HG02678 (cell line): ENCODE results near the gene COL5A1.

Experiments used
- ATAC-seq: cut with Tn5 transposase; IDR thresholded peaks from one replicate; pipeline ENCODE4 v1.9.1; 2021; ENCODE audit warnings: mild to moderate bottlenecking, moderate library complexity; ENCODE audit not compliant: unreplicated experiment

Gene COL5A1

GRCh38 chr9:134830126-134830525 lies 188.5 kb downstream of the COL5A1 start:
- no peak for ATAC-seq

- ATAC-seq: no peak
These were observed 189.5 kb downstream of the COL5A1 start for GRCh38 chr9:134830926-134831720.

GRCh38 chr9:134832471-134832870 lies 190.9 kb downstream of the COL5A1 start:
- no peak for ATAC-seq

GRCh38 chr9:134833294-134833880 lies 191.8 kb downstream of the COL5A1 start:
- ATAC-seq: no peak

GRCh38 chr9:134834217-134834956 lies 192.8 kb downstream of the COL5A1 start:
- no peak for ATAC-seq

- no peak for ATAC-seq
These were observed 193.4 kb downstream of the COL5A1 start for GRCh38 chr9:134834957-134835419.

- ATAC-seq: no peak
These were observed 193.8 kb downstream of the COL5A1 start for GRCh38 chr9:134835448-134835847.

- ATAC-seq: no peak
These were observed 194.4 kb downstream of the COL5A1 start for GRCh38 chr9:134835987-134836386.

- ATAC-seq: no peak
These were observed 194.9 kb downstream of the COL5A1 start for GRCh38 chr9:134836406-134836970.

GRCh38 chr9:134837529-134837928 lies 195.9 kb downstream of the COL5A1 start:
- no peak for ATAC-seq

GRCh38 chr9:134838651-134839454 lies 197.2 kb downstream of the COL5A1 start:
- ATAC-seq: no peak

- no peak for ATAC-seq
These were observed 198.0 kb downstream of the COL5A1 start for GRCh38 chr9:134839455-134840125.

- ATAC-seq: no peak
These were observed 198.9 kb downstream of the COL5A1 start for GRCh38 chr9:134840511-134840910.

GRCh38 chr9:134841180-134841904 lies 199.7 kb downstream of the COL5A1 start:
- ATAC-seq: no peak

- ATAC-seq: no peak
These were observed 200.7 kb downstream of the COL5A1 start for GRCh38 chr9:134842321-134842720.

- ATAC-seq: no peak
These were observed 202.1 kb downstream of the COL5A1 start for GRCh38 chr9:134843740-134844139.

GRCh38 chr9:134844821-134845220 lies 203.2 kb downstream of the COL5A1 start:
- ATAC-seq: no peak

- ATAC-seq: no peak
These were observed 204.6 kb downstream of the COL5A1 start for GRCh38 chr9:134846187-134846586.

GRCh38 chr9:134846699-134847098 lies 205.1 kb downstream of the COL5A1 start:
- ATAC-seq: no peak
